ENCODE data around the gene NR2E3.

The NR2E3 gene

DNA sequence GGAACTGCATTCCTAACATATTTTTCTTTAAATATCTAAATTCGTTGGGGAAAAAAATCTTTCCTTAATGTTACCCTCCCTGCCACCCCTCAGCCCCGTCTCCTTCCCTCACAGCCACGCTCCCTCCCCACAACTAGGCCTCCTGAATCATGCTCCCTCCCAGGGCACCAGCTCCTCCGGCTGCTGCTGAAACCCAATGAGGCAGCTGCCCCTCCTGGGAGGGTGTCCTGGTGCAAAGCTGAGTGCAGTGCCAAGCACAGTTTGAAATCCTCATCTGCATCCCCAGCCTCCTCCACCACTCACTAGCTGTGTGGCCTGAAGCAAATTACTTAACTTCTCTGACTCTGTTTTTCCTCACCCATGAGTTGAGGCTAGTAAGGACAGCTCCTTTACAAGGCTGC, 2.7 kb upstream of the NR2E3 start:
- Histone ChIP-seq H3K4me2 (ENCODE audit: low read depth, low read length, poor library complexity, severe bottlenecking) (no peak overlapping the region), H4K20me1 (ENCODE audit: insufficient read depth, low read length, poor library complexity, severe bottlenecking) (no peaks in the 10 kb centered on the region), H3K9ac (ENCODE audit: low read depth, low read length, poor library complexity, severe bottlenecking) (no peak overlapping the region), H3K9me2 (replicated peaks; ENCODE audit: low read depth, low read length) (no peaks in the 10 kb centered on the region), H2AFZ (ENCODE audit: low read length) (no peak overlapping the region), H3K9me3 (ENCODE audit: insufficient read depth, low read depth, low read length) (no peaks in the 10 kb centered on the region), H3K27me3 (ENCODE audit: insufficient read depth, low read length, poor library complexity, severe bottlenecking) (no peaks in the 10 kb centered on the region), H3K4me3 (ENCODE audit: low read length, poor library complexity, severe bottlenecking) (no peak overlapping the region), H3K4me1 (ENCODE audit: insufficient read depth, low read length, poor library complexity, severe bottlenecking) (no peaks in the 10 kb centered on the region), H3K36me3 (ENCODE audit: insufficient read depth, low read length) (no peaks in the 10 kb centered on the region), H3F3A (ENCODE audit: low read depth) (no peaks in the 10 kb centered on the region), H3K79me2 (ENCODE audit: insufficient read depth, low read length) (no peaks in the 10 kb centered on the region)
- TF ChIP-seq EZH2phosphoT487 (IDR thresholded peaks at IDR 0.05; ENCODE audit: borderline replicate concordance), result no peak
- TF ChIP-seq, protein P1, sequence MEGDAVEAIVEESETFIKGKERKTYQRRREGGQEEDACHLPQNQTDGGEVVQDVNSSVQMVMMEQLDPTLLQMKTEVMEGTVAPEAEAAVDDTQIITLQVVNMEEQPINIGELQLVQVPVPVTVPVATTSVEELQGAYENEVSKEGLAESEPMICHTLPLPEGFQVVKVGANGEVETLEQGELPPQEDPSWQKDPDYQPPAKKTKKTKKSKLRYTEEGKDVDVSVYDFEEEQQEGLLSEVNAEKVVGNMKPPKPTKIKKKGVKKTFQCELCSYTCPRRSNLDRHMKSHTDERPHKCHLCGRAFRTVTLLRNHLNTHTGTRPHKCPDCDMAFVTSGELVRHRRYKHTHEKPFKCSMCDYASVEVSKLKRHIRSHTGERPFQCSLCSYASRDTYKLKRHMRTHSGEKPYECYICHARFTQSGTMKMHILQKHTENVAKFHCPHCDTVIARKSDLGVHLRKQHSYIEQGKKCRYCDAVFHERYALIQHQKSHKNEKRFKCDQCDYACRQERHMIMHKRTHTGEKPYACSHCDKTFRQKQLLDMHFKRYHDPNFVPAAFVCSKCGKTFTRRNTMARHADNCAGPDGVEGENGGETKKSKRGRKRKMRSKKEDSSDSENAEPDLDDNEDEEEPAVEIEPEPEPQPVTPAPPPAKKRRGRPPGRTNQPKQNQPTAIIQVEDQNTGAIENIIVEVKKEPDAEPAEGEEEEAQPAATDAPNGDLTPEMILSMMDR (conservative IDR thresholded peaks at IDR 0.05; ENCODE audit: low read length), result no peak

DNA sequence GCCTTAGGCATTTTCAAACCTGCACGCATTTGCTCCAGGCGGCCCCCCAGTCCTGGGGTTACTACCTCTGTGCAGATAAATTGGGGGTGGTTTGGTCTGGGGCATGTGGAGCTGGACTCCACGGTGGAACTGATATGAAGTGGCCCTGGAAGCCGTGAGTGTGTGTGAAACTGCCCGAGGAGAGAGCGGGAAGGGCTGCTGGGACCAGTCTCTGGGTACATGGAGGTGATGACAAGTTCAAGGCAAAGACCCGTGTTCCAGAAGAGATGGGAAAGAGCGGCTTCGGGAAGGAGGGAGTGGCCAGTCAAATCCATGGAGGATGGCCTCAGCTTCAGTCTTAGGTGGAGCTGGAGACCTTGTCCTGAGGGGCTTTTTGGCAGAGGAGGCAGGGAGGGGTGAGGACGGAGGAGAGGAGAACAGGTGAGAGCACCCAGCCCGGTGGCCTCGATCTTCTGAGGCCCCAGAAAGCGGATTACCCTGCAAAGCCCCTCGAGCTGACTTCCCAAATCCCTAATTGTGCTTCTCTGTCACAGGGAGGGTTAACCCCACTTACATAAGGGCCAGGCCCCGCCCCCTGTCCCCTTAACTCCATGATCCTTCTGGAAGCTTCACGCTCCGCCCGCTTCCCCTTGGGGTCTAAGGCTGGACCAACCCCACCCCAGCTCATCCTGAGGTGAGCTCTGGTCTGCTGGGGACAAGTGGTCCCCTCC, 1.9 kb upstream of the NR2E3 start:
- no peaks in the 10 kb centered on the region for H3K36me3 ChIP-seq (ENCODE audit: insufficient read depth, low read length)
- H3K9ac ChIP-seq (ENCODE audit: low read depth, low read length, poor library complexity, severe bottlenecking), result no peak overlapping the region
- no peaks in the 10 kb centered on the region for H3K9me3 ChIP-seq (ENCODE audit: insufficient read depth, low read depth, low read length)
- H3K27me3 ChIP-seq (ENCODE audit: insufficient read depth, low read length, poor library complexity, severe bottlenecking), result no peaks in the 10 kb centered on the region
- no peak overlapping the region for H3K4me2 ChIP-seq (ENCODE audit: low read depth, low read length, poor library complexity, severe bottlenecking)
- H3F3A ChIP-seq (ENCODE audit: low read depth), result no peaks in the 10 kb centered on the region
- no peaks in the 10 kb centered on the region for H3K4me1 ChIP-seq (ENCODE audit: insufficient read depth, low read length, poor library complexity, severe bottlenecking)
- H3K9me2 ChIP-seq (replicated peaks; ENCODE audit: low read depth, low read length), result no peaks in the 10 kb centered on the region
- no peak for TF ChIP-seq EZH2phosphoT487 (IDR thresholded peaks at IDR 0.05; ENCODE audit: borderline replicate concordance)
- TF ChIP-seq, protein P1 (conservative IDR thresholded peaks at IDR 0.05; ENCODE audit: low read length), result no peak
- H2AFZ ChIP-seq (ENCODE audit: low read length), result no peak overlapping the region
- H3K79me2 ChIP-seq (ENCODE audit: insufficient read depth, low read length), result no peaks in the 10 kb centered on the region
- no peak overlapping the region for H3K4me3 ChIP-seq (ENCODE audit: low read length, poor library complexity, severe bottlenecking)
- H4K20me1 ChIP-seq (ENCODE audit: insufficient read depth, low read length, poor library complexity, severe bottlenecking), result no peaks in the 10 kb centered on the region

DNA sequence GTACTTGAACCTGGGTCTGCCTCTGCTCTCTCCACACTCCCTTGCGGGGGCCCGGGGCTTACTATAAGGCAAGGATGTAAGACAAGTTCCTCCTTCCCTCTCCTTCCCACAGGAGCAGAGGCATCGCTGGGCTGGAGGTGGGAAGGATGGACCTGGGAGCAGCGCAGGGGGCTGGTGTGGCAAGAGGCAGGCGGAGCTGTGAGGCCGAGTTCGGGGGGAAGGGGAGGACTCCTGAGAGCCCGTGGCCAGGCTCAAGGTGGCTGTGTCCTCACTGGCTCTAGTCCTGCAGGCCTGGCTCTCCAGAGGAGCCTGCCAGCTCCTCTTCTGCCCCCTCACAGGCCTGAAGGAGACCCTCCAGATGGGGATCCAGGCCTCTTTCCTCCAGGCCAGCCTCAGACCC, 1.0 kb upstream of the NR2E3 start:
- TF ChIP-seq, protein P1 (conservative IDR thresholded peaks at IDR 0.05; ENCODE audit: low read length), result no peak
- TF ChIP-seq EZH2phosphoT487 (IDR thresholded peaks at IDR 0.05; ENCODE audit: borderline replicate concordance), result no peak
- no peak overlapping the region for H3K4me2 ChIP-seq (ENCODE audit: low read depth, low read length, poor library complexity, severe bottlenecking)
- no peak overlapping the region for H2AFZ ChIP-seq (ENCODE audit: low read length)
- no peaks in the 10 kb centered on the region for H3K9me3 ChIP-seq (ENCODE audit: insufficient read depth, low read depth, low read length)
- no peaks in the 10 kb centered on the region for H4K20me1 ChIP-seq (ENCODE audit: insufficient read depth, low read length, poor library complexity, severe bottlenecking)
- H3K79me2 ChIP-seq (ENCODE audit: insufficient read depth, low read length), result no peaks in the 10 kb centered on the region
- H3K9me2 ChIP-seq (replicated peaks; ENCODE audit: low read depth, low read length), result no peaks in the 10 kb centered on the region
- no peaks in the 10 kb centered on the region for H3K4me1 ChIP-seq (ENCODE audit: insufficient read depth, low read length, poor library complexity, severe bottlenecking)
- H3K27me3 ChIP-seq (ENCODE audit: insufficient read depth, low read length, poor library complexity, severe bottlenecking), result no peaks in the 10 kb centered on the region
- H3F3A ChIP-seq (ENCODE audit: low read depth), result no peaks in the 10 kb centered on the region
- H3K9ac ChIP-seq (ENCODE audit: low read depth, low read length, poor library complexity, severe bottlenecking), result no peak overlapping the region
- no peaks in the 10 kb centered on the region for H3K36me3 ChIP-seq (ENCODE audit: insufficient read depth, low read length)
- no peak overlapping the region for H3K4me3 ChIP-seq (ENCODE audit: low read length, poor library complexity, severe bottlenecking)
